Ureter (tissue), 1 donor: ENCODE results near the gene RAB3C. TPM values are rescaled to one million over a fixed set of nuclear protein-coding genes. Genes with fewer than 3 reads are reported as not detected.

Experiments
- DNase-seq: peaks from one replicate; pipeline ENCODE4 v3.0.0-alpha.2; 2020; ENCODE audit warnings: low spot score
- total RNA-seq: library from RNA; stranded (reverse); gene quantifications from one replicate; pipeline ENCODE4 v1.2.4, GENCODE V29; 2023
- donor health status: DM: yes; HTN: yes; CAD: no.

RAB3C gene
- total RNA-seq, 1 donor from 2014 or later: 5.8 TPM

DNA sequence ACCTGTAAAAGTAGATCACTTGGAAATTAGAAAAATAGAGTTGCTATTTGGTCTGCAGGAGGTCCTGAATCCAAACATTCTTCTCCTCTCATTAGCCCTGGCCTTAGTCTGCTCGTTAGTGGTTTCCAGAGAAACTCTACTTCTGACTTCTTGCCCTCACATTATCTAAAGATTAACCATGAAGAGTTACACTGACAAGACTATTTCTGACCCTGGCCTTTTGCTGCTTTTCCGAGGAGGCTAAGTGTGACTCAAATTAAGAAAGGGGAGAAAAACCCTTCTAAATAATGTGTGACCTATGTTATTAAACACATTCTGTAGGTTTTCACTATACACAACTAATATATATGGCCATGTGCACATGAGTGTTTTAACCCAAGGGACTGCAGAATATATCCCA, 302.4 kb downstream of the RAB3C start:
- DNase-seq: no peak

DNA sequence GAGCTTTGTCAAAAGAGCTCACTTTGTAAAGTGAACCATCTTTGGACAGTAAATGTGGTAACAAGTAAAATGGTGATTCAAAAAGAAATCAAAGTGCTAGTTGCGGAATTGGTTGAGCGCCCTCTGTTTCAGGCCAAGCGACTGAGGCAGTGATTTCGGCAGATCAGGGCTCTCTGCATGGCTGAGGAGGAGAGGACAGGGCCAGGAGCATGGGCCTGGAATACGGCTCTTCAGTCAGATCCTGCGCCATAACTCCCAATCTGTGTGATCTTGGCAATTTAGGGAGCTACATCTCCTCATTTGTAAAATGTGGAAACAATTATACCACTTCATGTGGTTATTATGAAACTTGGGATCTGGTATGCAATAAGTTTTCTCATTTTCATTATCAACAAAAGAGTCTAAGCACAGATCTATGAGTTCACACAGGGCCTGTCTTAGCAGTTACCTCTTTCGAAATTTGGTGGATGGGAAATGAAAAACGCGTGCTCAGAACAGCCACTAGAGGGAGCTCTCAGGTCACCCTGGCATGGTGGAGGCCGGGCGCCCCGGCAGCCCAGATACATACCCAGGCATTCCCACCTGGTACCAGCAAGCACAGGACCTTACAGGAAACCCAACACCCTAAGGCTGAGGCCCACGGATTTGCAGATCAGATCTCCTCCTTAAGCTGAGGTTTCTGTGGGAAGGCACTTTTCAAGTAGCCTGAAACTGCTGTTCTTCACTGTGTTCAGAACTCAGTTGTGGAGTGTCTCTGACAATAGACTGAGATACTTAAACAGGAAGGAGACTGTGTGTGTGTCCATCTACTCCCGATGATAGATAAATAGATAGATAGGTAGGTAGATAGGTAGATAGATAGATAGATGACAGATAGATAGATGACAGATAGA, 303.7 kb downstream of the RAB3C start:
- peak; percentile 66 for DNase-seq

DNA sequence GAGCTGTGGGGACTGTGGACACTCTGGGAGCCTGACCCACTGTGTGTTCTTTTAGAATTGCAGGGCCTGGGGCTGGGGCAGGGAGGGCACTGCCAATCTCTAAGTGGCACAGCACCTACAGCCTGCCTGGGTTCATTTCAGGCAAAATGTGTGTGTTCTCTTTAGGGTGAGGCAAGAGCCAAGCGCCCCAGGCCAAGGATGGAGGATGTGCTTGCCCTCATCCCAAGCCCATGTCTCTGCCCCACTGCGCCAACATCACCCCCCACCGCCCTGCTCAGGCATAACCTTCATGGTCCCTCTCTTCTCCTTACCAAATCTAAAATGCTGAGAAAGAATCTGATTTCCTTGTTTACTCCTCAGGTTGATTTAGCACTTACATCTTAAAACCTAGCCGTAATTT, 304.4 kb downstream of the RAB3C start:
- DNase-seq: no peak

DNA sequence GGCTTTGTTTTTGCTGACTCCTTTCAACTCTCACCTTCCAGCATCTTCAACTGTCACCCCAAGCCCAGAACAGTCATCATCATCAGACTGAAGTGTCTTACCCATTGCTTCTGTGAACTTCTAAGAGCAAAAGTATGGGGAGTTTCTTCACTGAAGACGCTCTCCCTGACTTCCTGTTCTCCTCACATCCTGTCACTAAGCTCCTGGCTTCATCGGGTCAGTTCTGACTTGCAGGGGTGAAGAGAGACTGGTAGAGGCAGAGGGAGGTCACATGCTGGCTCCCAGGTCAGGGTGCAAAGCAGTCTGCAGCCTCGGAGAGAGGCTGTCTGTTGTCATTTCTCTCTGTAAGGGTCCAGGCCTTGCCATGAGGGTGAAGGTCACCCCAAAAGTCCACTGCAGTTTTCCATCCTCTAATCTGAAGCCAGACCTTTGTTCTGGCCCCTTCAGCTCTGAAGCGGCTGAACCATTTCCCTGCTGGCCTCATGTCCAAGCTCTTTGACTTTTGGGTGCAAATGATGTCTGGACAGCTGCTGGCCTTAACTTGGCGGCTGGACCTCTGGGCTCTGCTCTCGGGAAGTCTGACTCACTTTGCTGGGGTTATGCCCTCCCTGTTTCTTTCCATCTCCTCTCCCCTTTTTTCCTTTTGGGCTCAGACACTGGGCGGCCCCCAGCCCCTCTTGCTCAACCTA, 305.0 kb downstream of the RAB3C start:
- DNase-seq: no peak

DNA sequence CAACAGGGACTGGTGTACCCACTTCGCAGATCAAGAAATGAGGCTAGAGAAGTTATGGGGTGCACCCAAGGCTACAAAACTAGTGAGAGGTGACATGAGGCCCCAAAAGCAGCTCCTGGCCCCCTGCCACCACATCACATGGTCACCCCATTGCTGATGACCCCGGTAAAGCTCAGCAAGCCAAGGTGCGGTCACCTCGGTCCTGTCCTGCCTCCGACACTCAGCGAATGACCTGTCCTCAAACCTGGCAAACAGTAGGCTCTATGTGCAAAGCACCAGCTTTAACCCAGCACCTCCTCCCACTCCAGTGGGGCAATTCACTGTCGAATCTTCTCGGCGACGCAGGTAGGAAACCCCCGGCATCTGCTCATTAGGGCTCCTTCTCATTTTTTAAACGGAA, 307.4 kb downstream of the RAB3C start:
- DNase-seq: no peak

DNA sequence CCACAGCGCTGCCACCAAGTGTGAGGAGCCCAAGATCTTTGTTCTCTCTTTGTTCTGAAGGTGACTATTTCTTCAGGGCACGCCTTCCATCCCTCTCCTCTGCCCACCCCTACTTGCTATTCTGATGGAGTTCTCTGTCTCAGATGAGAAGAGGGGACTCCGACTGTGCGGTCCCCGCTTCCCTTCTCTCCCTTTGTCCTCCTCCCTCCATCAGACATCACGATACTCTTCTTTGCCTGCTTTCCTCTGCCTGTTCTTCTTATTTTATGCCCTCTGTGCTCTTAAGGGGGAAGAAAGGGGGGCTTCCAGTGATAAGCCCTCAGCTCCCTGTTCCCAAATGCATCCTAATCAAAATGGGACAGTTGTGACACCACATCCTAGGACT, 307.8 kb downstream of the RAB3C start:
- DNase-seq: no peak

DNA sequence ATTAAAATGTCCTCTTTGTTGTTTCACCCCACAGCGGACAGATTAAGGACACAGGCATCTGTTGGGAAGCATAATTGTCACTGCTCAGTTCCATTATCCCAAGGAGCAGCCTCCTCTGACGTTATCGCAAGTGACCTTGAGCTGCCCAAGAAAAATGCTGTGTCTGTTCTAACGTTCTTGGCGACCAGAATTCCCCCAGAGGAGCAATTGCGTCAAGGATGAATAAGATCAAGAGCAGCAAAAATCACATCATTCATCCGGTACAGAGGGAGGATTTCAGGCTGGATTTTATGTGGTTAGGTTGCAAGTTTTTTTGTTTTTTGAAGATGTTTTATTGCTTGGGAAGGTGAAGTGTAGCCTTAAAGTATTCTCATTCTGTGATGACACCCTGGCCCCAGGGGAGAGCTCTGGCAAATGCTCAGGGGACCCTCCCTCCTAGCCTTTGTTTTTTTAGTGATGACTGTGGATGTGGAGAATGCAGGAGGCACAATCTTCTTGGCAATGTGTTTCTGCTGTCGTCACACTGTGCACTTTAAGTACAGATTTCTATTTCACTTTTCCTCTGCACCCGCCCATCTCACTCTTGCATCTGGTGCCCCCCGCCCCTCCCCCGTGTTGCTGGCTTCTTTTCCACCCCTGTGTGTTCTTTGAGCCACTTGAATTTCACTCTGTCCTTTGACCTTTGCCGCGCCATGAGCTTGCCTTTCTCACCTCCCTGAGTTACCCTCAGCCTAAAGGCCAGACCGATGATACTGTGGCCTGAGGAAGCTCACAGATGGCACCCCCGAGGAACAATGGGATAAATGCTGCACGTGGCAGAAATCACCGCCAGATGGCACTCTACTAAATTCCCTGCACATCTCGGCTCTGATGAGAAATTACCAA, 308.5 kb downstream of the RAB3C start:
- DNase-seq: peak; percentile 76

DNA sequence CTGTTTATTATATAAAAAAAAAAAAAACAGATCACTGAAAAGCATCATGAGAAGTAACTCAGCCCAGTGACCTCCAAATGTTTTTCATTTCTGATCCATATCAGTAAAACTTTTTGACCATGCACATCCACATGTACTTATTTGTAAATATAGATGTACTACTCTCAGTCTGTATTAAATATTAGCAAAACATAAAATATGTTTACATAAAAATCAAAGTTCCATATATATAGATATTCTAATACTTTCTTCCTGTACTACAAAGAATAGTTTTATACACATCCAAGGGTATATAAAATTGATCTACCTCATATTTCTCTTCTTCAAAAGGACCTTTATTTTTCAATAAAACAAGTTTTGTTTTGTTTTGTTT, 309.1 kb downstream of the RAB3C start:
- no peak for DNase-seq

DNA sequence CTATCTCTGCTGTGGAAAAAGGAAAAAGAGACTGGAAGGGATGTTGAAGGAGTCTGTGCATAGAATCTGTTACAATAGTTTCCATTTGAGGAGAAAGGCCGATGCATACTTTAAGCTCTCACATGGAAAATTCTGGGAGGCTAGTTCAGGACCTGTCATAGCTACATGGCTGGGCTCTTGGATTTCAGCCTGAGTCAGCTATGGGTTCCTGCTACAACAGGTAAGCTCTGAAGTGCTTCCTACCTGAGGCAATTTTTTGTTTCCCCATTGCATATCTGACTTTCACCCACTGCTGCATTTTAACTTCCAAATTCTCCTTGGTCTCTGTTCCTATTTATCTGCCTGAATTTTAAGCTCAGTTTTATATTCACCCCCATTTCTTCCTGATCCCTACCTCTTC, 310.7 kb downstream of the RAB3C start:
- no peak for DNase-seq

DNA sequence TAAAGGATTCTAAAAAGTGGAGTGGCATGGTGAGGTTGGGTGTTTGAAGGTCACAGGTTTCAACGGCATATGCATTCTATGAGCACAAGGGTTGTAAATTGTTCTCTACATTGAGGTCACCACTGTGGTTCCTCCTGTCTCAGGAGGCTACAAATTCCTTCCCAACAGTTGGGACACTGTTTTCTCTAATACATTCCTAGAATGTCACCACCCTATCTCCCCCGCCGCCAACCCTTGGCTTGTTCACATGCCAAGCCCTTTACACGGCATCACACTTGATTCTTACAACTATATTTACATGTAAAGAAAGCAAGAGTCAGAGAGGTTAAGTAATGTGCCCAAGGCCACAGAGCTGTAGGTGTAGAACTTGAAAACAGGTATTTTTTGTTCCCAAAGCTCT, 315.1 kb downstream of the RAB3C start:
- no peak for DNase-seq

DNA sequence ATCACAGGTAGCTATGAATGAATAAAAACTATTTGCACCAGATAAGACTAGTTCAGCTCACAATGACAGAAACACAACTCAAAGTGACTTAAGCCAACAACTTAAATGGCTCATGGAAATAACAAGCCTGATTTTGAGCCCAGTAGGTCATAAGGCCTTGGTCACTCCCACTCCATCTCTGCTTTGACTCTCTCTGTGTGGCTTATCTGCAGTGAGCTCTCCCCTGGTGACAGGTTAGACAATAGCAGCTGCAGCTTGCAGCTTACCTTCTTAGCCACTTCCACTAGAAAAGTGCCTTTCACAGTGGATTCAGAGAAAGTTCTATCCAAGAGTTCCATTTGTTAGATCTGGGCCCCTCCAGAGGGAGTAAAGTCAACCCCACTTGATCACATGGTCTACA, 315.7 kb downstream of the RAB3C start:
- DNase-seq: no peak

DNA sequence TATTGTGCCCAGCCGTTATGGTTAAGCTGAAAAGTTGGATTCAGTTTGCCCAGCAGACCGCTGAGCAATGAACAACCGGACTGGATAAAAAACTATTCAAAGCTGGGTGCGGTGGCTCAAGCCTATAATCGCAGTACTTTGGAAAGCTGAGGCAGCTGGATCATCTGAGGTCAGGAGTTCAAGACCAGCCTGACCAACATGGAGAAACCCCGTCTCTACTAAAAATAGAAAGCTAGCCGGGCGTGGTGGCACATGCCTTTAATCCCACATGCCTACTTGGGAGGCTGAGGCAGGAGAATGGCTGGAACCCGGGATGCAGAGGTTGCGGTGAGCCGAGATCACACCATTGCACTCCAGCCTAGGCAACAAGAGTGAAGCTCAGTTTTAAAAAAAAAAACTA, 318.4 kb downstream of the RAB3C start:
- no peak for DNase-seq

DNA sequence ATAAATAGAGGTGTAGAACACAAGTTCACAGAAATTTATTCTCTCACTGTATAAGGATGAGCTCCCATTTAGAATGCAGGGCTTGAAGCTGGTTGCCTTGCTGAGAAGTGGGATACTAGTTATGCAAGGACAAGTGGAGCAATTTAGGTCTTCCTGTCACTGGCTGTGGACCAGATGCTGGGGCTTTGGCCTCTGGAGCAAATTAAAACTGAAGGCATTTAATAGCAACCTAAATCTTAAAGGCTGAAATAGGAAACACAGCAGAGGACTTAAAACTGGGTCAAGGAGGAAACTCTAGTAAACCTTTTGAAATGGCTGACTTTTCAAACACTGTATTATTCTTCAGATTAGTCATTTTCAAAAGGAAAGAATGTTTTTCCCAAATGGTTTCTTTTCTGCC, 319.4 kb downstream of the RAB3C start:
- DNase-seq: no peak

DNA sequence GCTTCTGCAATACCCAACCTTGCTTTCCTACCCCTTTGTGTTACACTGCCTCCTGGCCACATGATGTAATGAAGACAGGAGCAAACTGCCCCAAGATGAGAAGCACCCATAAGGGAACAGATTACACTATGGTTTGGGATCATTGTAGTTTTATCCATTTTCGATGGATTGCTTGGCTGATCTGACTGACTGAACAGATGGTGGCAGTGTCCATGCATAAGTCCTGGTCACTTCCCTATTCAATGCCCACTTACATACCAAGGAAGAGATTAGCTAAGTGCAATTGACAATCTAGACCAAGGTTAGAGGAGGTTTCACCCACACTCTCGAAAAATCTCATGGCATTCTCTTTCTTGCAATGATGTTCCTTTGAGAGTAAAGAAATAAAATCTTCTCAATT, 319.9 kb downstream of the RAB3C start:
- DNase-seq: no peak

DNA sequence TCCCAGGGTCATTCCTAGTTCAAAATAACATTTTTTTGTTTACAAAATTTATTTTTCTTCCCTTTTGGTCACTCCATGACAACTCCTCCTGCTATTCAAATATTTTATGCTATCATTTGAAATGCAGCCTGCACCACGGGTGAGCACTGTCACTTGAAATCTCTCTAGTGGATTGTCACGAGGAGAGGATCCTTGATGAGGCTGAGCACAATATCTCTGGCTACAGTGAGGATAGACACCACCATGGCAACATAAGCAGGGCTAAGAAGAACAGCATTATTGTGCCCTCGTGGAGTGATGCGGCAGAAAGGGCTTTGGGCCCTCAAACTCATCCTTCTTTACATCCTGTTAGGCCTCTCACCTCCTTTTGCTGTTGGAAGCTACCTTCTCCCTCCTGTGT, 321.9 kb downstream of the RAB3C start:
- DNase-seq: no peak

DNA sequence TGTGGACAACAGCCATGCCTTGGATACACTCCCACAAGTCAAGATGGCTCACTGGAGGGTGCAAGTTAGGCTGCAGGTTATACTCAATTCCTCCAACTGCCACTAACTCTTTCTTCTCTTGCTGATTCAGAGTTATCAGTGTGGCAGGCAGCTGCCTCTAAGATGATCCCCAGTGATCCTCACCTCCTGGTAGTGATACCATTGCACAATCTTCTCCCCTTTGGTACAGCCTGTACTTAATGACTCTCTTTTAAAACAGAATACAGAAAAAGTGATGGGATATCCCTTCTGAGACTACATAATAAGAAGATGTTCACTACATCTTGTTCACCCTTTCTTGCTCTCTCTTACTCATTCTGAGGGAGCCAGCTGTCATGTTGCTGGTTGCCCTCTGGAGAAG, 323.1 kb downstream of the RAB3C start:
- no peak for DNase-seq

Other genes with a start within 250 kb of the RAB3C start
- gene PLK2, start 123.0 kb upstream of the RAB3C start, total RNA-seq: 74.5 TPM
- 0.44 TPM for gene GAPT, start 91.6 kb upstream of the RAB3C start, total RNA-seq